Measurements from ENCODE around the gene DUS1L.

DNA sequence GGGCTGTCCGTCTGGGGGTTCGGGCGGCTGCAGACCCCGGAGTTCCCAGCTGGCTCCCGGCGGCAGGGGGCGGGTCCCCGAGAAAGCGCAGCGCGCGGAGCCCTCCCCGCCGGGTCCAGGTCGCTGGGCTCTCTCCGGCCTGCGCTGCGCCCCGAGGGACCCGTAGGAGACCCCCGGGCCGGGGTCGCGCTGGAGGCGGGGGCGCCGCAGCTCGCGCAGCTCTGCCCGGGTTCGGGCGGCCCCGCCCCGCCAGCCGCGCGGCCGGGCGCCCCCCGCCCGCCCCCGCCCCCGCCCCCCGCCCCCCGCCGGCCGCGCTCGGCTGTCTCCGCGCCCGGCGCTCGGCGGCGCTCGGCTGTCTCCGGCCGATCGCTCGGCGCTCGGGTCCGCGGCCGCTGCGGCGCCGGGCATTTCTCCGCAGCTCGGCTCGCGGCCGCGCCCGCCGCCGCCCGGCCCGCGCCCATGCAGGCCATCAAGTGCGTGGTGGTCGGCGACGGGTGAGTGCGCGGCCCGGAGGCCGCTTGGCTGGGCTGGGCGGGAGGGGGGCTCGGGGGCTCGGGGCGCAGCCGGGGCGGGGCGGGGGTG lies 34.2 kb downstream of the DUS1L start, which contains the start of gene RAC3:
- TF ChIP-seq, protein P1, sequence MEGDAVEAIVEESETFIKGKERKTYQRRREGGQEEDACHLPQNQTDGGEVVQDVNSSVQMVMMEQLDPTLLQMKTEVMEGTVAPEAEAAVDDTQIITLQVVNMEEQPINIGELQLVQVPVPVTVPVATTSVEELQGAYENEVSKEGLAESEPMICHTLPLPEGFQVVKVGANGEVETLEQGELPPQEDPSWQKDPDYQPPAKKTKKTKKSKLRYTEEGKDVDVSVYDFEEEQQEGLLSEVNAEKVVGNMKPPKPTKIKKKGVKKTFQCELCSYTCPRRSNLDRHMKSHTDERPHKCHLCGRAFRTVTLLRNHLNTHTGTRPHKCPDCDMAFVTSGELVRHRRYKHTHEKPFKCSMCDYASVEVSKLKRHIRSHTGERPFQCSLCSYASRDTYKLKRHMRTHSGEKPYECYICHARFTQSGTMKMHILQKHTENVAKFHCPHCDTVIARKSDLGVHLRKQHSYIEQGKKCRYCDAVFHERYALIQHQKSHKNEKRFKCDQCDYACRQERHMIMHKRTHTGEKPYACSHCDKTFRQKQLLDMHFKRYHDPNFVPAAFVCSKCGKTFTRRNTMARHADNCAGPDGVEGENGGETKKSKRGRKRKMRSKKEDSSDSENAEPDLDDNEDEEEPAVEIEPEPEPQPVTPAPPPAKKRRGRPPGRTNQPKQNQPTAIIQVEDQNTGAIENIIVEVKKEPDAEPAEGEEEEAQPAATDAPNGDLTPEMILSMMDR (conservative IDR thresholded peaks at IDR 0.05): no peak
- no peak for TF ChIP-seq ZFX (IDR thresholded peaks at IDR 0.05)
